Nephron progenitor cell (in vitro differentiated cells): Measurements from ENCODE around the gene ANLN.

Experiments used
- DNase-seq: peaks from one replicate; pipeline ENCODE4 v3.0.0; 2021
- H3K27ac Mint-ChIP-seq: 2 replicates; pipeline ENCODE4 v1.8.0; 2021; ENCODE audit warnings: mild to moderate bottlenecking, moderate library complexity, mixed read lengths
- H3K27me3 Mint-ChIP-seq: 2 replicates; pipeline ENCODE4 v1.8.0; 2021; ENCODE audit warnings: mild to moderate bottlenecking, low read depth, mixed read lengths; ENCODE audit not compliant: poor library complexity
- H3K36me3 Mint-ChIP-seq: 2 replicates; pipeline ENCODE4 v1.8.0; 2021; ENCODE audit warnings: low read depth, mixed read lengths
- H3K4me1 Mint-ChIP-seq: 2 replicates; pipeline ENCODE4 v1.8.0; 2021; ENCODE audit warnings: mixed read lengths
- H3K4me3 Mint-ChIP-seq: 2 replicates; pipeline ENCODE4 v1.8.0; 2021; ENCODE audit warnings: mild to moderate bottlenecking, moderate library complexity, mixed read lengths
- H3K9me3 Mint-ChIP-seq: 2 replicates; pipeline ENCODE4 v1.8.0; 2021; ENCODE audit warnings: mild to moderate bottlenecking, moderate library complexity, mixed read lengths
- CTCF ChIP-seq: fragments of 200-600 bp; sonication (generic); IDR thresholded peaks from 2 replicates; pipeline ENCODE4 v1.5.0; 2021; ENCODE audit warnings: antibody characterized with exemption

Gene ANLN

GRCh38 chr7:36390199-36391090, 783 bp downstream of the ANLN start:
- Mint-ChIP-seq H3K4me1 (peaks cover 43% of the 10 kb centered on the region), H3K36me3 (peaks cover 21% of the 10 kb centered on the region), H3K4me3 (peak overlapping the region; percentile 91), H3K9me3 (peaks cover 15% of the 10 kb centered on the region), H3K27ac (peak overlapping the region; percentile 88), H3K27me3 (peaks cover 6% of the 10 kb centered on the region)
- no peak for TF ChIP-seq CTCF
- DNase-seq = peak; percentile 85

GRCh38 chr7:36391436-36392198, 2.0 kb downstream of the ANLN start:
- H3K4me1 Mint-ChIP-seq = peaks cover 43% of the 10 kb centered on the region
- peaks cover 30% of the 10 kb centered on the region for H3K36me3 Mint-ChIP-seq
- peaks cover 3% of the 10 kb centered on the region for H3K27me3 Mint-ChIP-seq
- H3K27ac Mint-ChIP-seq = peak overlapping the region; percentile 23
- peak overlapping the region; percentile 91 for H3K4me3 Mint-ChIP-seq
- TF ChIP-seq CTCF = no peak
- H3K9me3 Mint-ChIP-seq = peaks cover 22% of the 10 kb centered on the region
- no peak for DNase-seq

- DNase-seq = no peak
- Mint-ChIP-seq H3K4me1 (peaks cover 43% of the 10 kb centered on the region), H3K27ac (no peak overlapping the region), H3K27me3 (peaks cover 3% of the 10 kb centered on the region), H3K9me3 (peaks cover 22% of the 10 kb centered on the region), H3K36me3 (peaks cover 47% of the 10 kb centered on the region), H3K4me3 (peak overlapping the region; percentile 15)
- no peak for TF ChIP-seq CTCF
Measured at GRCh38 chr7:36393826-36394225, 4.2 kb downstream of the ANLN start.

GRCh38 chr7:36395171-36395894, 5.7 kb downstream of the ANLN start:
- H3K27ac Mint-ChIP-seq = no peak overlapping the region

GRCh38 chr7:36396150-36396549, 6.5 kb downstream of the ANLN start:
- DNase-seq = no peak
- peaks cover 33% of the 10 kb centered on the region for H3K4me1 Mint-ChIP-seq
- peaks cover 67% of the 10 kb centered on the region for H3K36me3 Mint-ChIP-seq
- H3K27ac Mint-ChIP-seq = no peak overlapping the region
- no peak for TF ChIP-seq CTCF
- no peak overlapping the region for H3K4me3 Mint-ChIP-seq
- H3K27me3 Mint-ChIP-seq = no peaks in the 10 kb centered on the region
- peaks cover 22% of the 10 kb centered on the region for H3K9me3 Mint-ChIP-seq

More at GRCh38 chr7:36395171-36395894, 5.7 kb downstream of the ANLN start:
- no peak for DNase-seq
- H3K4me1 Mint-ChIP-seq = peaks cover 41% of the 10 kb centered on the region
- H3K27me3 Mint-ChIP-seq = no peaks in the 10 kb centered on the region
- peaks cover 22% of the 10 kb centered on the region for H3K9me3 Mint-ChIP-seq
- no peak overlapping the region for H3K4me3 Mint-ChIP-seq
- peaks cover 62% of the 10 kb centered on the region for H3K36me3 Mint-ChIP-seq
- no peak for TF ChIP-seq CTCF
